Muscle layer of duodenum (tissue), 2 donors: Measurements from ENCODE around the gene HIVEP2.

Experiments
- H3K27ac ChIP-seq: one replicate; pipeline ENCODE4 v1.7.0; 2013; ENCODE audit warnings: mild to moderate bottlenecking, low read length
- H3K27me3 ChIP-seq: one replicate; pipeline ENCODE4 v1.7.0; 2013; ENCODE audit warnings: low read depth, mild to moderate bottlenecking, control low read depth, low read length
- H3K36me3 ChIP-seq, 2 donors: one replicate each; pipeline ENCODE4 v1.7.0; 2013; ENCODE audit warnings: low read length in 2 of 2, control low read depth in 1 of 2, mild to moderate bottlenecking in 1 of 2; ENCODE audit not compliant: insufficient read depth in 2 of 2, control insufficient read depth in 1 of 2
- H3K4me1 ChIP-seq, 2 donors: one replicate each; pipeline ENCODE4 v1.7.0; 2013; ENCODE audit warnings: low read length in 2 of 2, mild to moderate bottlenecking in 2 of 2, control low read depth in 1 of 2, moderate library complexity in 1 of 2; ENCODE audit not compliant: insufficient read depth in 2 of 2, control insufficient read depth in 1 of 2
- H3K4me3 ChIP-seq, 2 donors: one replicate each; pipeline ENCODE4 v1.7.0; 2013; ENCODE audit warnings: low read length in 2 of 2, low read depth in 1 of 2, mild to moderate bottlenecking in 1 of 2
- H3K9me3 ChIP-seq, 2 donors: one replicate each; pipeline ENCODE4 v1.7.0; 2013; ENCODE audit warnings: low read length in 2 of 2, control low read depth in 1 of 2, mild to moderate bottlenecking in 1 of 2; ENCODE audit not compliant: control insufficient read depth in 1 of 2
- donor health status: healthy.

HIVEP2 gene

GRCh38 chr6:142760152-142760551 lies 184.8 kb downstream of the HIVEP2 start:
- peaks cover 23 to 37% of the 10 kb centered on the region in 2 donors for H3K36me3 ChIP-seq
- H3K9me3 ChIP-seq, result no peaks in the 10 kb centered on the region
- no peaks in the 10 kb centered on the region for H3K27me3 ChIP-seq
- no peak overlapping the region for H3K4me3 ChIP-seq
- H3K4me1 ChIP-seq, result no peaks in the 10 kb centered on the region
- no peak overlapping the region for H3K27ac ChIP-seq

- no peak overlapping the region for H3K27ac ChIP-seq
- H3K4me3 ChIP-seq, result no peak overlapping the region
- no peaks in the 10 kb centered on the region for H3K4me1 ChIP-seq
- H3K9me3 ChIP-seq, result no peaks in the 10 kb centered on the region
- H3K27me3 ChIP-seq, result no peaks in the 10 kb centered on the region
- H3K36me3 ChIP-seq, result peaks cover 23 to 37% of the 10 kb centered on the region in 2 donors
These were observed 186.3 kb downstream of the HIVEP2 start for GRCh38 chr6:142758629-142759025.

GRCh38 chr6:142757852-142758628 lies 186.9 kb downstream of the HIVEP2 start:
- no peak overlapping the region for H3K27ac ChIP-seq
- H3K4me3 ChIP-seq, result no peak overlapping the region
- no peaks in the 10 kb centered on the region for H3K4me1 ChIP-seq
- peaks cover 27 to 43% of the 10 kb centered on the region in 2 donors for H3K36me3 ChIP-seq
- H3K27me3 ChIP-seq, result no peaks in the 10 kb centered on the region
- no peaks in the 10 kb centered on the region for H3K9me3 ChIP-seq

- Histone ChIP-seq H3K36me3 (peaks cover 28 to 45% of the 10 kb centered on the region in 2 donors), H3K9me3 (no peaks in the 10 kb centered on the region), H3K27me3 (no peaks in the 10 kb centered on the region), H3K4me1 (no peaks in the 10 kb centered on the region), H3K27ac (no peak overlapping the region), H3K4me3 (no peak overlapping the region)
These were observed 188.8 kb downstream of the HIVEP2 start for GRCh38 chr6:142756215-142756630.

- Histone ChIP-seq H3K4me3 (no peak overlapping the region), H3K9me3 (no peaks in the 10 kb centered on the region), H3K36me3 (peaks cover 11 to 19% of the 10 kb centered on the region in 2 donors), H3K27me3 (no peaks in the 10 kb centered on the region), H3K27ac (no peak overlapping the region), H3K4me1 (no peaks in the 10 kb centered on the region)
These were observed 191.8 kb downstream of the HIVEP2 start for GRCh38 chr6:142753196-142753595.

- H3K4me1 ChIP-seq, result no peaks in the 10 kb centered on the region
- H3K36me3 ChIP-seq, result peaks cover 6 to 16% of the 10 kb centered on the region in 2 donors
- no peaks in the 10 kb centered on the region for H3K27me3 ChIP-seq
- no peak overlapping the region for H3K27ac ChIP-seq
- H3K4me3 ChIP-seq, result no peak overlapping the region
- no peaks in the 10 kb centered on the region for H3K9me3 ChIP-seq
These were observed 192.6 kb downstream of the HIVEP2 start for GRCh38 chr6:142752348-142752747.

GRCh38 chr6:142751452-142751851 lies 193.5 kb downstream of the HIVEP2 start:
- no peaks in the 10 kb centered on the region for H3K4me1 ChIP-seq
- no peak overlapping the region for H3K4me3 ChIP-seq
- no peak overlapping the region for H3K27ac ChIP-seq
- H3K27me3 ChIP-seq, result no peaks in the 10 kb centered on the region
- H3K36me3 ChIP-seq, result peaks cover 6 to 16% of the 10 kb centered on the region in 2 donors
- no peaks in the 10 kb centered on the region for H3K9me3 ChIP-seq

- Histone ChIP-seq H3K27ac (no peak overlapping the region), H3K4me1 (no peaks in the 10 kb centered on the region), H3K4me3 (no peak overlapping the region), H3K27me3 (no peaks in the 10 kb centered on the region), H3K36me3 (peaks cover 6 to 12% of the 10 kb centered on the region in 2 donors), H3K9me3 (no peaks in the 10 kb centered on the region)
These were observed 194.0 kb downstream of the HIVEP2 start for GRCh38 chr6:142750998-142751397.

GRCh38 chr6:142749556-142749955 lies 195.4 kb downstream of the HIVEP2 start:
- Histone ChIP-seq H3K4me1 (no peaks in the 10 kb centered on the region), H3K9me3 (no peaks in the 10 kb centered on the region), H3K36me3 (peaks cover 6 to 8% of the 10 kb centered on the region in 2 donors), H3K27me3 (no peaks in the 10 kb centered on the region), H3K27ac (no peak overlapping the region), H3K4me3 (no peak overlapping the region)

- H3K4me3 ChIP-seq, result no peak overlapping the region
- H3K27me3 ChIP-seq, result no peaks in the 10 kb centered on the region
- no peaks in the 10 kb centered on the region for H3K36me3 ChIP-seq
- H3K9me3 ChIP-seq, result no peaks in the 10 kb centered on the region
- H3K4me1 ChIP-seq, result no peaks in the 10 kb centered on the region
- no peak overlapping the region for H3K27ac ChIP-seq
These were observed 198.5 kb downstream of the HIVEP2 start for GRCh38 chr6:142746524-142746923.

GRCh38 chr6:142744836-142745235 lies 200.1 kb downstream of the HIVEP2 start:
- Histone ChIP-seq H3K4me1 (no peaks in the 10 kb centered on the region), H3K9me3 (no peaks in the 10 kb centered on the region), H3K36me3 (no peaks in the 10 kb centered on the region), H3K27me3 (no peaks in the 10 kb centered on the region), H3K4me3 (no peak overlapping the region), H3K27ac (no peak overlapping the region)

- no peaks in the 10 kb centered on the region for H3K9me3 ChIP-seq
These were observed 204.5 kb downstream of the HIVEP2 start for GRCh38 chr6:142740449-142740848.

More at GRCh38 chr6:142740449-142740848, 204.5 kb downstream of the HIVEP2 start:
- no peaks in the 10 kb centered on the region for H3K36me3 ChIP-seq
- H3K4me1 ChIP-seq, result no peaks in the 10 kb centered on the region
- no peak overlapping the region for H3K4me3 ChIP-seq
- no peak overlapping the region for H3K27ac ChIP-seq
- no peaks in the 10 kb centered on the region for H3K27me3 ChIP-seq
